Upper lobe of left lung (tissue), 6 donors: ENCODE results near the gene GPR26. TPM values are rescaled to one million over a fixed set of nuclear protein-coding genes. Genes with fewer than 3 reads are reported as not detected.

ENCODE experiments used
- ATAC-seq, 2 donors: fragments of 200-7000 bp; cut with Tn5 transposase; one replicate each; pipeline ENCODE4 v1.9.1; 2022; ENCODE audit warnings: mild to moderate bottlenecking in 2 of 2, moderate library complexity in 2 of 2; ENCODE audit not compliant: low FRiP score in 2 of 2
- DNase-seq, 2 donors: peaks; one replicate each; pipeline ENCODE4 v3.0.0-alpha.2; 2019 to 2020
- H3K27ac ChIP-seq, 4 donors: fragments of 200-600 bp; sonication (generic); one replicate each; pipeline ENCODE4 v1.5.1; 2016 to 2019
- H3K27me3 ChIP-seq, 4 donors: fragments of 200-600 bp; sonication (generic); one replicate each; pipeline ENCODE4 v1.5.1; 2017 to 2019
- H3K36me3 ChIP-seq, 4 donors: fragments of 200-600 bp; sonication (generic); one replicate each; pipeline ENCODE4 v1.5.1; 2016 to 2019
- H3K4me1 ChIP-seq, 4 donors: fragments of 200-600 bp; sonication (generic); one replicate each; pipeline ENCODE4 v1.5.1; 2018 to 2019
- H3K4me3 ChIP-seq, 4 donors: fragments of 200-600 bp; sonication (generic); one replicate each; pipeline ENCODE4 v1.5.1; 2017 to 2019; ENCODE audit warnings: mild to moderate bottlenecking in 2 of 4, moderate library complexity in 1 of 4
- H3K9me3 ChIP-seq, 4 donors: fragments of 200-600 bp; sonication (generic); one replicate each; pipeline ENCODE4 v1.5.1; 2018 to 2019
- EP300 ChIP-seq, 4 donors: sonication (generic); formaldehyde crosslinking; IDR thresholded peaks; one replicate each; pipeline ENCODE4 v1.5.1; 2017; ENCODE audit warnings: antibody characterized with exemption in 4 of 4, control low read depth in 2 of 4
- POLR2A ChIP-seq, 4 donors: fragments of 450-650 bp; IDR thresholded peaks; one replicate each; pipeline ENCODE4 v1.5.1; 2016 to 2017; ENCODE audit warnings: antibody characterized with exemption in 4 of 4, mild to moderate bottlenecking in 2 of 4
- POLR2AphosphoS5 ChIP-seq, 2 donors: sonication (generic); formaldehyde crosslinking; IDR thresholded peaks; one replicate each; pipeline ENCODE4 v1.5.1; 2017; ENCODE audit warnings: antibody characterized with exemption in 2 of 2
- WGBS, 2 donors: methylation state at CpG; one replicate each; pipeline ENCODE4 v1.1.5; 2017 to 2018; 5-methylcytosine and 5-hydroxymethylcytosine counted together
- total RNA-seq, 6 donors: library from RNA; depleted of rRNA in 4 of 6; stranded (reverse); fragments of >200 nt in 4 of 6; gene quantifications; one replicate each; pipeline versions ENCODE4 v1.1.0 to v1.2.1, GENCODE V29; 2016 to 2021
- TF ChIP-seq, protein P1 (sequence below), 6 experiments: fragments of 450-650 bp in 4 of 6; fragments of 200-600 bp in 2 of 6; sonication (generic) in 2 of 6; IDR thresholded peaks; one replicate each; pipeline ENCODE4 v1.5.1; 2016 to 2019; ENCODE audit warnings: antibody characterized with exemption in 6 of 6
- donor health status: DM: no; HTN: no; CAD: no; lungs with moderate emphysema.
- donor health status: DM: no; HTN: yes; CAD: no; lungs with severe emphysema.

GPR26 gene
- total RNA-seq, 6 donors from 2014 or later = not detected

DNA sequence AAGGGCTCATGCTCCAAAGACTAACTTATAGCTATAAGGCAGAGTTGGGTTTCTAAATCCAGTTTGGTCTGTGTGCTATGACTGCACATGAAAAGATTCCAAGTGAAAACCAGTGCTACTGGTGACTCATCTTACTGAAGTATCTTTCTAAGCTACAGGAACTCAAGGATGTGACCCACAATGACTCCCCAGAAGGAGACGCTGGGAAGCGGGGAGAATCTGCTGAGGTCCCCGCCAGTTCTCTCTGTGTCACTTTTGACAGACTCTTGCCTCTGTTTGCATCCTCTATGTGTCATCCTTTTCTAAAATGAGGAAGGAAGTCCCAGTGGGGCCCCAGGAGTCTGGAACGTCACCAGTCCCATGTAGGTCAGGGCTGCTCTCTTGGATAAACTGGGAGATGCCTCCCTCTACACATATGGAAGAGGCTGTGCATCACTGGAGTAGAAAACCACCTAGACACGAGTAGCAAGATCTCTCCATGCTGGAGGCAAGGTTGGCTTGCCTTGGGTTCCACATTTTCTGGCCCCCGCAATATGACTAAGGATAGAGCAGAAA is 28.8 kb upstream of the GPR26 start:
- 64 to 69% methylated on average over 6 of the region's 6 CpGs for WGBS, 2 donors
- DNase-seq (no peak), ATAC-seq (no peak)
- Histone ChIP-seq H3K27ac (no peak overlapping the region), H3K36me3 (no peaks in the 10 kb centered on the region), H3K27me3 (no peaks in the 10 kb centered on the region), H3K9me3 (no peaks in the 10 kb centered on the region), H3K4me3 (no peak overlapping the region), H3K4me1 (no peaks in the 10 kb centered on the region)
- TF ChIP-seq POLR2AphosphoS5 (IDR thresholded peaks at IDR 0.05) (no peak), POLR2A (IDR thresholded peaks at IDR 0.05) (no peak), EP300 (IDR thresholded peaks at IDR 0.05) (no peak)
- TF ChIP-seq, protein P1, sequence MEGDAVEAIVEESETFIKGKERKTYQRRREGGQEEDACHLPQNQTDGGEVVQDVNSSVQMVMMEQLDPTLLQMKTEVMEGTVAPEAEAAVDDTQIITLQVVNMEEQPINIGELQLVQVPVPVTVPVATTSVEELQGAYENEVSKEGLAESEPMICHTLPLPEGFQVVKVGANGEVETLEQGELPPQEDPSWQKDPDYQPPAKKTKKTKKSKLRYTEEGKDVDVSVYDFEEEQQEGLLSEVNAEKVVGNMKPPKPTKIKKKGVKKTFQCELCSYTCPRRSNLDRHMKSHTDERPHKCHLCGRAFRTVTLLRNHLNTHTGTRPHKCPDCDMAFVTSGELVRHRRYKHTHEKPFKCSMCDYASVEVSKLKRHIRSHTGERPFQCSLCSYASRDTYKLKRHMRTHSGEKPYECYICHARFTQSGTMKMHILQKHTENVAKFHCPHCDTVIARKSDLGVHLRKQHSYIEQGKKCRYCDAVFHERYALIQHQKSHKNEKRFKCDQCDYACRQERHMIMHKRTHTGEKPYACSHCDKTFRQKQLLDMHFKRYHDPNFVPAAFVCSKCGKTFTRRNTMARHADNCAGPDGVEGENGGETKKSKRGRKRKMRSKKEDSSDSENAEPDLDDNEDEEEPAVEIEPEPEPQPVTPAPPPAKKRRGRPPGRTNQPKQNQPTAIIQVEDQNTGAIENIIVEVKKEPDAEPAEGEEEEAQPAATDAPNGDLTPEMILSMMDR (IDR thresholded peaks at IDR 0.05) = no peak

DNA sequence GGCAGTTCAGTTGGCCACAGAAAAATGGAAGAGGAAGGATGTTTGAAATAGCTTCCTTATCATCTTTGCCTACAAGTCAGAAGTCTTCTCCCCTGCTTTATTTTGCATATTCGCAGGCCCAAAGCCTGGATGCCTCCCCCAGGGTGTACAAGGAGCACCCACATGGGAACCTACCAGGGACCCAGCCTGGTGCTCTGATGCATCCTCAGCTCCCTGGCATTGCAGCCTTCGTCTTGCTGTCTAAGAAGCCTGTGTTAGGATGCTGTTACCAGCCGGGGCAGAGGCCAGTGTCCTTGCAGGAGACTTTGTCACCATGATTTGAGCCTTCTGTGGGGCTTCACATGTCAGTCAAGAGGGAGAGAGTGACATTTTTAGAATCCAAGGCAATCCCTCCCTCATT is 27.0 kb upstream of the GPR26 start:
- Histone ChIP-seq H3K4me1 (no peaks in the 10 kb centered on the region), H3K27ac (no peak overlapping the region), H3K4me3 (no peak overlapping the region), H3K36me3 (no peaks in the 10 kb centered on the region), H3K27me3 (no peaks in the 10 kb centered on the region), H3K9me3 (no peaks in the 10 kb centered on the region)
- WGBS, 2 donors = 63% methylated on average over 3 of the region's 3 CpGs
- ATAC-seq (no peak), DNase-seq (no peak)
- TF ChIP-seq EP300 (IDR thresholded peaks at IDR 0.05) (no peak), POLR2A (IDR thresholded peaks at IDR 0.05) (no peak), POLR2AphosphoS5 (IDR thresholded peaks at IDR 0.05) (no peak)
- TF ChIP-seq, protein P1 (IDR thresholded peaks at IDR 0.05) = no peak

DNA sequence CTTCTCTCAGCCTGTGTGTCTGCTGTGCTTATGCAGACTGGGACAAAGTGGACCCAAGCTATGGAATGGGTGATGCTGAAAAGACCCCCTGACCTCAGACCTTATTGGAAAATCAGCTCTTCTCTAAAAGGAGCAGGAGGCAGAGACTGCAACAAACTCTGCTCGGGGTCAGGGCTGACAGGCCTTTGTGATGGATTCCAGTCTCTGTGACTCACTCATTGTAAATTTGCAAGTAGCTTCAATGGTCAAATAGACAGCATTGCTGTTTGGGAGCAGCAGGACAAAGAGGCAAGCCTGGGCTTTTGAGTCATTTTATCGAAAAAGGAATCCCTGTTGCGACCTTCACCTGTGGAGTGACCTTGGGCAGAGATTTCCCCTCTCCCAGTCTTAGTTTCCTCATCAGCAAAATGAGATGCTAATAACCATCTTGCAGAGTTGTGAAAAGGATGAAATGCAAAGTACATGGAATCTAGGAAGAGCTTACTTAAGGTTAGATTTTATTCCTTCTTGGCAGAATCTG is 26.1 kb upstream of the GPR26 start:
- TF ChIP-seq POLR2AphosphoS5 (IDR thresholded peaks at IDR 0.05) = no peak
- TF ChIP-seq POLR2A (IDR thresholded peaks at IDR 0.05) = no peak
- TF ChIP-seq, protein P1 (IDR thresholded peaks at IDR 0.05) = no peak
- no peaks in the 10 kb centered on the region for H3K27me3 ChIP-seq
- no peaks in the 10 kb centered on the region for H3K9me3 ChIP-seq
- H3K27ac ChIP-seq = no peak overlapping the region
- H3K4me3 ChIP-seq = no peak overlapping the region
- H3K4me1 ChIP-seq = no peaks in the 10 kb centered on the region
- ATAC-seq (no peak), DNase-seq (no peak)
- no peaks in the 10 kb centered on the region for H3K36me3 ChIP-seq
- WGBS, 2 donors = 51 to 57% methylated on average over 3 of the region's 3 CpGs

DNA sequence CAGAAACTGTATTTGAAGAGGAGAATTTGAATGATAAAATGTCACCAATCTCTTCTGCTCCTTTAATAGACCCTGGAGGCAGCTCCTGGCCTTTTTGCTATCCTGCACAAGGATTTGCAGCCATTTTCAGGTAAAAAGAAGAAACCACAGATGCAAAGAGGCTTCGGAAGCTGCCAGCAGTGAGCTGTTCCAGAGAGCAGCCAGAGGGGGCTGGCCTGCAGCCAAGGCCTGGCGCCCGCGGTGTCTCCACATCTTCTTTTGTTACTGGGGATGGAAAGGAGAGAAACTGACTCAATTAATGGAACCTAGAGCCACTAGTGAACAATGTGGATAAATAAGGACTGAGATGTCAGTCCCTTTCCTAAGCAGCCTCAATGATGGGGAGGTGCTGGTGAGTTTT is 23.9 kb upstream of the GPR26 start:
- H3K4me1 ChIP-seq = no peaks in the 10 kb centered on the region
- H3K9me3 ChIP-seq = no peaks in the 10 kb centered on the region
- H3K27ac ChIP-seq = no peak overlapping the region
- no peak for TF ChIP-seq POLR2AphosphoS5 (IDR thresholded peaks at IDR 0.05)
- TF ChIP-seq EP300 (IDR thresholded peaks at IDR 0.05) = no peak
- TF ChIP-seq, protein P1 (IDR thresholded peaks at IDR 0.05) = no peak
- no peak for TF ChIP-seq POLR2A (IDR thresholded peaks at IDR 0.05)
- ATAC-seq (no peak), DNase-seq (peak in 1 of 2 donors; percentile 79)
- H3K4me3 ChIP-seq = no peak overlapping the region
- no peaks in the 10 kb centered on the region for H3K27me3 ChIP-seq
- WGBS, 2 donors = 46 to 47% methylated on average over 4 of the region's 4 CpGs
- no peaks in the 10 kb centered on the region for H3K36me3 ChIP-seq

DNA sequence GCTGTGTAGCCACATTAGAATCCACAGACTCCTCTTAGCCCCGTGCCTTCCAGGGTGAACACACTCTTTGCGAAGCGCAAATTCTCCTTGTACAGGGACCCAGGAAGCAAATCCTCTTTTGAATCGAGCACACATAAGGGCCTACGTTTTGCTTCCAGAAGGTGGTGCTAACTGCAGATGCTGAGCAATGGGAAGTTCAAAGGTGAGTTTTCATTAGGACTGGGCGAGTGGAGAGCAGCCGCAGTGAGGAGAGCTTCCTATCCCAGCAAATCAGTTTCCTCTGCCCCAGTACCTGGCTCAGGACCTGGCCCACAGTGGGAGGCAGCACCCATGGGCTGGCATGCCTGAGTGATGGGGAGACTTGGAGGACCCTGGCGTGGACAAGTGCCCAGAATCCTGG is 23.5 kb upstream of the GPR26 start:
- Histone ChIP-seq H3K27me3 (no peaks in the 10 kb centered on the region), H3K4me1 (no peaks in the 10 kb centered on the region), H3K4me3 (no peak overlapping the region), H3K27ac (no peak overlapping the region), H3K36me3 (no peaks in the 10 kb centered on the region), H3K9me3 (no peaks in the 10 kb centered on the region)
- no peak for ATAC-seq
- 53 to 59% methylated on average over 8 of the region's 8 CpGs for WGBS, 2 donors
- TF ChIP-seq POLR2A (IDR thresholded peaks at IDR 0.05) = no peak
- TF ChIP-seq POLR2AphosphoS5 (IDR thresholded peaks at IDR 0.05) = no peak
- TF ChIP-seq, protein P1 (IDR thresholded peaks at IDR 0.05) = no peak
- no peak for TF ChIP-seq EP300 (IDR thresholded peaks at IDR 0.05)
- DNase-seq = no peak
